ENCODE data around the gene POLD1. TPM values are rescaled to one million over a fixed set of nuclear protein-coding genes. Genes with fewer than 3 reads are reported as not detected.
"Not testable (repeated sequence)": the region's sequence is repeated elsewhere in the genome, so short reads cannot be mapped to it uniquely, and the experiment has no call there.

Gene POLD1
- total and polyA plus RNA-seq, 4 donors, result 7.5 to 57.1 (median 8.2) TPM

DNA sequence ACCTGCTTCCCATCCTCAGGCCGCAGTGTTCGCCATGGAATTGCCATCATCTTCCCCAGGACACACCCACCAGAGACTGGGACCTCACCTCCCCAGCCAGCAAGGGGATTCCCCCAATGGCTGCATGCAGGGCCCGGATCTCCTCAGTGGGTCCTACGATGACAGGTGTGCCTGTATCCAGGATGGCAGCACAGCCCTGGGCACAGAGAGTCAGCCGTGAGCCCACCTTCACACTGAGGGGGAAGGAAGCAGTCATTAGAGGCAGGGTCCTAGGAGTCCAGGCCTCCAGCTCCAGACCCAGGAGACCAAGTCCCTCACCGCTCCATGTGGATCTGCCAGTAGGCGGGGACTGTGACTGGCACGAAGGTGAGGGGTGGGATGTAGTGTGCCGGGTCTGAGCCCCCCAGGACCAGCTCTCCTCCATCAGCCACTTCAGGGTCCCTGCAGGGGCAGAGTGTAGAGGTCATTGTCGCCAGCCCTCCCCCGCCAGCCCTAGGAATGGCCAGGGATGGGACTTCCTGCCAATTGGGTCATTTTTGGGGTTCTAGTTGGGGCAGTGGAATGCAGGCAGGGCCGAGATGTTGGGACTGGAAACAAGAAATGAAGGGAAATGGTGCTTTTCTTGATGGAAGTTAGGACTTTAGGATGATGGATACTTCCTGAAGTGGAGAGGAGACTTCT lies 49.3 kb upstream of the POLD1 start (continued):
- TF ChIP-seq RAD21 (IDR thresholded peaks at IDR 0.05) (no peak), EGR1 (IDR thresholded peaks at IDR 0.05; ENCODE audit: low read depth in 2 of 2) (no peak), RXRA (IDR thresholded peaks at IDR 0.05) (no peak), FOXA1 (IDR thresholded peaks at IDR 0.05) (no peak)
- TF ChIP-seq, protein P1, sequence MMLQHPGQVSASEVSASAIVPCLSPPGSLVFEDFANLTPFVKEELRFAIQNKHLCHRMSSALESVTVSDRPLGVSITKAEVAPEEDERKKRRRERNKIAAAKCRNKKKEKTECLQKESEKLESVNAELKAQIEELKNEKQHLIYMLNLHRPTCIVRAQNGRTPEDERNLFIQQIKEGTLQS (IDR thresholded peaks at IDR 0.05), result no peak

DNA sequence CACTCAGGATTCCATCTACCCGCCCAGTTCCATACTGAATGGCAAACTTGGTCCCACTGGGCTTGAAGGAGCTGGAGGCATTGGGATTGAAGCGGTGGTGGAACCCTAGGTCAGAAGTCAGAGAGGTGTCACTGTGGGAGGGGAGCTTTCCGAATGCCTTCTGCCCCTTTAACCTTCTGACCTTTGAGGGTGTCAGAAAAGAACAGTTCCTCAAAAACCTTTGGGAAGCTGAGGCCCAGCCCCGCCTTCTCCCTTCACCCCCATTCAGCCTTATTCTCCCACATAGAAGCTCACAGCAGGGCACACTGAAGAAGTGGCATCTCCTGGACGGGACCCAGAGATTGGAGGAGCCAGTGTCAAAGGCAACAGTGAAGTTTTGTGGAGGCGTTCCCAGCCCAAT lies 47.1 kb upstream of the POLD1 start:
- not testable (repeated sequence) for H3K27me3 ChIP-seq (ENCODE audit: control insufficient read depth in 4 of 4, insufficient read depth in 4 of 4, low read length in 3 of 4); H3K9me3 ChIP-seq (ENCODE audit: control insufficient read depth in 4 of 4, low read length in 3 of 4); H3K36me3 ChIP-seq (ENCODE audit: control insufficient read depth in 4 of 4, insufficient read depth in 3 of 4, low read depth in 1 of 4, low read length in 3 of 4); H3K27ac ChIP-seq (ENCODE audit: low read depth in 1 of 2, low read length in 2 of 2); H3K4me3 ChIP-seq (ENCODE audit: low read depth in 1 of 3, low read length in 3 of 3); H3K9ac ChIP-seq (ENCODE audit: low read depth in 1 of 2, low read length in 2 of 2); DNase-seq (ENCODE audit: low spot score)
- WGBS, result 90% methylated on average over 6 of the region's 6 CpGs
- H3K4me1 ChIP-seq (ENCODE audit: control insufficient read depth in 4 of 4, insufficient read depth in 4 of 4, low read length in 3 of 4), result peaks cover 5 to 24% (median 9%) of the 10 kb centered on the region in 4 donors

DNA sequence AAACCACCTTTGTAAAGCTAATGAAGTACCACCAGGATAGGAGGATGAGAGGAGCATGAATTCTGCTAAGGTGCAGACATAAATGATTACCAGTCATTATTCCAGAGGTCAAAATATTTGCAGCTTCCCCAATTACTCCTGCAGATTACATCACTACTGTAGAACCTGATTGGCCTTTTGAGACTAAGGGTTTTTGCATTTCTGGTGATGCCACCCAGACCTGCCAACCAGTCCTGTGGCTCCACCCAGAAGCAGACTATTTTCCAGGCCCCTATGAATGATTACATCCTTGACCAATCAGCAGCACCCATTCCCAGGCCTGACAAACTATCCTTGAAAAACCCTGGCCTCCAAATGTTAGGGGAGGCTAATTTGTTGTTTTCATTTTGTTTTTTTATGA lies 43.8 kb upstream of the POLD1 start:
- H3K27me3 ChIP-seq (ENCODE audit: control insufficient read depth in 4 of 4, insufficient read depth in 4 of 4, low read length in 3 of 4), result no peaks in the 10 kb centered on the region
- TF ChIP-seq, protein P2, sequence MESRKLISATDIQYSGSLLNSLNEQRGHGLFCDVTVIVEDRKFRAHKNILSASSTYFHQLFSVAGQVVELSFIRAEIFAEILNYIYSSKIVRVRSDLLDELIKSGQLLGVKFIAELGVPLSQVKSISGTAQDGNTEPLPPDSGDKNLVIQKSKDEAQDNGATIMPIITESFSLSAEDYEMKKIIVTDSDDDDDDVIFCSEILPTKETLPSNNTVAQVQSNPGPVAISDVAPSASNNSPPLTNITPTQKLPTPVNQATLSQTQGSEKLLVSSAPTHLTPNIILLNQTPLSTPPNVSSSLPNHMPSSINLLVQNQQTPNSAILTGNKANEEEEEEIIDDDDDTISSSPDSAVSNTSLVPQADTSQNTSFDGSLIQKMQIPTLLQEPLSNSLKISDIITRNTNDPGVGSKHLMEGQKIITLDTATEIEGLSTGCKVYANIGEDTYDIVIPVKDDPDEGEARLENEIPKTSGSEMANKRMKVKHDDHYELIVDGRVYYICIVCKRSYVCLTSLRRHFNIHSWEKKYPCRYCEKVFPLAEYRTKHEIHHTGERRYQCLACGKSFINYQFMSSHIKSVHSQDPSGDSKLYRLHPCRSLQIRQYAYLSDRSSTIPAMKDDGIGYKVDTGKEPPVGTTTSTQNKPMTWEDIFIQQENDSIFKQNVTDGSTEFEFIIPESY (IDR thresholded peaks at IDR 0.05), result no peak
- TF ChIP-seq FOXA1 (IDR thresholded peaks at IDR 0.05) (no peak), NR2F2 (IDR thresholded peaks at IDR 0.05) (no peak), EGR1 (IDR thresholded peaks at IDR 0.05; ENCODE audit: low read depth in 2 of 2) (no peak), HNF4A (conservative IDR thresholded peaks at IDR 0.05) (no peak)
- TF ChIP-seq, protein P1 (IDR thresholded peaks at IDR 0.05), result no peak
- TF ChIP-seq, protein P3, sequence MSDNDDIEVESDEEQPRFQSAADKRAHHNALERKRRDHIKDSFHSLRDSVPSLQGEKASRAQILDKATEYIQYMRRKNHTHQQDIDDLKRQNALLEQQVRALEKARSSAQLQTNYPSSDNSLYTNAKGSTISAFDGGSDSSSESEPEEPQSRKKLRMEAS (IDR thresholded peaks at IDR 0.05), result no peak
- TF ChIP-seq, protein P4, sequence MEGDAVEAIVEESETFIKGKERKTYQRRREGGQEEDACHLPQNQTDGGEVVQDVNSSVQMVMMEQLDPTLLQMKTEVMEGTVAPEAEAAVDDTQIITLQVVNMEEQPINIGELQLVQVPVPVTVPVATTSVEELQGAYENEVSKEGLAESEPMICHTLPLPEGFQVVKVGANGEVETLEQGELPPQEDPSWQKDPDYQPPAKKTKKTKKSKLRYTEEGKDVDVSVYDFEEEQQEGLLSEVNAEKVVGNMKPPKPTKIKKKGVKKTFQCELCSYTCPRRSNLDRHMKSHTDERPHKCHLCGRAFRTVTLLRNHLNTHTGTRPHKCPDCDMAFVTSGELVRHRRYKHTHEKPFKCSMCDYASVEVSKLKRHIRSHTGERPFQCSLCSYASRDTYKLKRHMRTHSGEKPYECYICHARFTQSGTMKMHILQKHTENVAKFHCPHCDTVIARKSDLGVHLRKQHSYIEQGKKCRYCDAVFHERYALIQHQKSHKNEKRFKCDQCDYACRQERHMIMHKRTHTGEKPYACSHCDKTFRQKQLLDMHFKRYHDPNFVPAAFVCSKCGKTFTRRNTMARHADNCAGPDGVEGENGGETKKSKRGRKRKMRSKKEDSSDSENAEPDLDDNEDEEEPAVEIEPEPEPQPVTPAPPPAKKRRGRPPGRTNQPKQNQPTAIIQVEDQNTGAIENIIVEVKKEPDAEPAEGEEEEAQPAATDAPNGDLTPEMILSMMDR (IDR thresholded peaks at IDR 0.05; ENCODE audit: low read depth, low read length, missing input control), result no peak
- H3K9ac ChIP-seq (ENCODE audit: low read depth in 1 of 2, low read length in 2 of 2), result no peak overlapping the region
- peaks cover 0 to 3% (median 0%) of the 10 kb centered on the region in 4 donors for H3K4me1 ChIP-seq (ENCODE audit: control insufficient read depth in 4 of 4, insufficient read depth in 4 of 4, low read length in 3 of 4)
- DNase-seq (ENCODE audit: low spot score), result no peak
- H3K4me3 ChIP-seq (ENCODE audit: low read depth in 1 of 3, low read length in 3 of 3), result no peak overlapping the region
- peaks cover 0 to 2% (median 0%) of the 10 kb centered on the region in 4 donors for H3K36me3 ChIP-seq (ENCODE audit: control insufficient read depth in 4 of 4, insufficient read depth in 3 of 4, low read depth in 1 of 4, low read length in 3 of 4)
- H3K27ac ChIP-seq (ENCODE audit: low read depth in 1 of 2, low read length in 2 of 2), result no peak overlapping the region
- peaks cover 0 to 3% (median 1%) of the 10 kb centered on the region in 4 donors for H3K9me3 ChIP-seq (ENCODE audit: control insufficient read depth in 4 of 4, low read length in 3 of 4)

All from liver (tissue), 9 donors.